Cardiac septum (tissue), 1 donor: ENCODE measurements around the gene HELZ. TPM values are rescaled to one million over a fixed set of nuclear protein-coding genes. Genes with fewer than 3 reads are reported as not detected.

Source experiments
- DNase-seq: peaks from one replicate; pipeline ENCODE4 v3.0.0-alpha.2; 2020; ENCODE audit warnings: low spot score
- intact Hi-C: fragments of 100-400 bp; cut with DNase I; formaldehyde crosslinking; loops from one replicate; pipeline ENCODE4 v1.14.0; 2022
- total RNA-seq: library from RNA; stranded (reverse); fragmentation: NEBNext Ultra II Directional; extraction: Animal tissue kit (Norgen Biotek cat#: 25700); gene quantifications from one replicate; pipeline ENCODE4 v1.2.1, GENCODE V29; 2021
- donor health status: DM: no; HTN: no; CAD: no.

The HELZ gene
- total RNA-seq, 1 donor from 2014 or later, result 42.6 TPM

- intact Hi-C loops, result no loop called here
- DNase-seq, result no peak
These were observed 175.3 kb downstream of the HELZ start for GRCh38 chr17:67069603-67070136.

DNA sequence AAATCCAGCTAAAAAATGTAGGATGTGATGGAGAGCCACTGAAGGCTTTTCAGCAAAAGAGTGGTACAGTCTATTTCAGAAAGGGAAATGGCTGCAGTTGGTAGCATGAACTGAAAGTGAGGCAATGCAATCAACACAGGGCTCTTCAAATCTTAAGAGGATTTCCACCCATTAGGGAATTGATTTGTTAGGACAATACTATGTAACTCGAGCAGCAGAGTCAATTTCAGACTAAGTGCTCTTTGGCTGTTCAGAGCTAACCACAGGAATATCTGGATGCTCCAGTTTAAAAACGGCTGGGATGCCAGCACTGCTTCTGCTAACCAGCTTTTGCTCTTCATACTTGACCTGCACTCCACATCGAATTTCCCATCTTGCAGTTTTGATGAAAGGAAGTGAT, 176.0 kb downstream of the HELZ start:
- intact Hi-C loops, result no loop called here
- no peak for DNase-seq

DNA sequence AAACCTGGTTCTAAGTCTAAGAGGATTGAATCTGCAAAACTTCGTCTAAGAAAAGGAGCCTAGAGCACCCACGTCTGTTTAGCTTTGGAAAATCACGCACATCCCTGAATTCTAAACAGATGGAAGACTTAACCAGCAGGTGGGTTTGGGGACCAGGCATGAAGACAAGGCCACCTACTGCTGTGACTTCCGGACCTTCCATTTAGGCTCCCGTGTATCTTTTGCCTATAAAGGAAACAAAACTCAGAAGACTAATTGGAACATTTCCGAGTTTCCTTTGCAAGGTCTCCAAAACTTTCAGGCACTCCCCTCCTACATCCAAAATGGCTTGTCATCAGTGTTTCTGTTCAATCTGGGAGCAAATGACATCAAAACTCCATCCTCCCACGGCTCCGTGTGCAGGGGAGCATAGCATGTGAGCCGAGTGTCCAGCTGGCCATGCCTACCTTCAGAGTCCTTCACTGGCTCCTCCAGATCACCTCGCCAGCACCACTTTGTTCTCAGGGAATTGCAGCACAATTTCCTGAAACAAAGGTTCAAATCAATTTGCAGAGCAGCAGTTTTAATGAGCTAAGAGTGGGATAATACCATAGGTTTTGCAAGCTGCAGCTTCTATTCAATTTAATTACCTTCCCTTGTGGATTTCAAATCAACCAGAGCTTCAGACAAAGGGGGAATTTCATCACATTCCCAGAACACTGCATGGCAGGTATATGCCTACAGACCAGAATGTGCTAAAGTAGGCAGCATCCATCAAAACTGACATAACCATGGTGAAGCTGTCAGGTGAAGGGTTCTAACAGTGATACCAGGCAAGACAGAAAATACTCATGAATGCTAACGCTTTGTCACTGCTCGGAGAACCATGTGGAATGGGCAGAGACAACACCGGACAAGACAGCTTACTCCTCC, 177.2 kb downstream of the HELZ start:
- intact Hi-C loops, result no loop called here
- DNase-seq, result no peak

DNA sequence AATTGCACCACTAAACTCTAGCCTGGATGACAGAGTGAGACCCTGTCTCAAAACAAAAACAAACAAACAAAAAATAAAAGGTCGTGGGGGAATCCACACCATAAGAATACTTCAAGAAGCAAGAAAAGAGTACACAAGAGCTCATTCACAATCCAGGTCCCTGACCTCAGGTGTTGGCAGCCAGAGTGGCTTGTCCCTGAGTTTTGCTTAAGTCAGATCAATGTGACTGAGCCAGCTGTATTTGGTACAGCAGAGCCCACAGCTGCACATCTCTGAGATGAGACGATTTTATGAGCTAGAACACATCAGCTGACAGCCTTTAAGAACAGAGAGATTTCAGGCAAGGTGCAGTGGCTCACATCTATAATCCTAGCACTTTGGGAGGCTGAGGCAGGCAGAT, 178.3 kb downstream of the HELZ start:
- intact Hi-C loops, result no loop called here
- no peak for DNase-seq

DNA sequence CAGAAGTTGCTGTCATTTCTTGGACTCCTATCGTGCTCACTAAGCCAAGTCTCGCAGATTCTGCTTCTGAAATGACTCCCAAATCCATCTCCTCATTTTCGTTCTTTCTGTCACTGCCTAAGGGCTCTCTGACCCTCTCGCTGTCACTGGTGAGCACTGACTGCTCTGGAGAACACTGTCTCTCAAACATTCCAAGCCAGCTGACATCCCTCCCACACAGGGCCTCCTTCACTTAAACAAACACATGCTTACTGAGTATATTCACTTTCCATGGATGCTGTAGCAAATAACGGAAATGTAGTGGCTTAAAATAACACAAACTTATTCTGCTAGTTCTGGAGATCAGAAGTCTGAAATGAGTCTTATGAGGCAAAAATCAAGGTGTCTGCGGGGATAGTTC, 181.9 kb downstream of the HELZ start:
- no peak for DNase-seq
- intact Hi-C loops, result no loop called here

- peak; percentile 35 for DNase-seq
These were observed 185.6 kb downstream of the HELZ start for GRCh38 chr17:67059372-67059771.

GRCh38 chr17:67058036-67058435, 187.0 kb downstream of the HELZ start:
- DNase-seq, result no peak
- intact Hi-C loops, result loop anchor here (10.0 kb wide), 1 partner anchor 83 kb away; no protein-coding TSS in a partner anchor

More at GRCh38 chr17:67059372-67059771, 185.6 kb downstream of the HELZ start:
- intact Hi-C loops, result loop anchor here (10.0 kb wide), 1 partner anchor 85 kb away; no protein-coding TSS in a partner anchor

DNA sequence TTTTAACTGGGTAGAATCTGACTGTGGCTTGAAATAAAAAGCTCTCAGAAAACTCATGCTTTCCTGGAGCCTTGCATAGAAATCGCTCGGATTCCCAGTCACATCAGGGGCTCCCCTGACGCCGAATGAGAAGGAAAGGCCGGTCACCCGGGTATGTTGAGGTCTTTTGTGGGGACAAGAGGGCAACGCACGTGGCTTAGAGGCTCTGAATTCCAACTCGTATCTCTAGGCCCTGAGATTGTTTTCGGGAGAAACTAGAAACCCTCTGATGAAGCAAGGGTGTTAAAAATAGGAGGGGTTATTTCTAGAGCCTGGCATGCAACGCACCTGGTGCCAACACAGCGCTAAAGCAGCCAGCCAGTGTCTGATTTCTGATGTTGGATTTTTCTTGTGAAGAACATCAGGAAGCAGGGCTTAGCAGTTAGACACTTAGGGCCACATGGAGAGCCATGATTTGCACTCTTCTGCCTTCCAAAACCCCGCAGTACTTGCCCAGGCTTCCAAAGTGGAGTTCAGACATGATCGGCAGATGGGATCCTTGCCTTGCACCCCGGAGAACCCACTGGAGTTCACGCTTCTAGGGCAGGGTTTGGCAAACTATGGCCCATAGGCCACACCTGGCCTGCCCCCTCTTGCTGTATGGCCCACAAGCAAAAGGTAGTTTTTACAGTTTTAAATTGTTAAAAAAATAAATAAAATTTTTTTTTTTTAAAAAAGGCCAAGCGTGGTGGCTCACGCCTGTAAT, 188.1 kb downstream of the HELZ start:
- peak; percentile 69 for DNase-seq
- intact Hi-C loops, result loop anchor here (10.0 kb wide), 1 partner anchor 82 kb away; no protein-coding TSS in a partner anchor

GRCh38 chr17:67055811-67056745, 188.9 kb downstream of the HELZ start:
- intact Hi-C loops, result loop anchor here (10.0 kb wide), 1 partner anchor 81 kb away; no protein-coding TSS in a partner anchor
- peak; percentile 24 for DNase-seq

- peak; percentile 43 for DNase-seq
- intact Hi-C loops, result loop anchor here (10.0 kb wide), 1 partner anchor 80 kb away; no protein-coding TSS in a partner anchor
These were observed 190.0 kb downstream of the HELZ start for GRCh38 chr17:67055041-67055443.

- no peak for DNase-seq
- intact Hi-C loops, result loop anchor here (10.0 kb wide), 1 partner anchor 80 kb away; no protein-coding TSS in a partner anchor
These were observed 190.4 kb downstream of the HELZ start for GRCh38 chr17:67054608-67055007.

- intact Hi-C loops, result loop anchor here (10.0 kb wide), 1 partner anchor 79 kb away; no protein-coding TSS in a partner anchor
- peak; percentile 59 for DNase-seq
These were observed 190.9 kb downstream of the HELZ start for GRCh38 chr17:67054011-67054591.

GRCh38 chr17:67053438-67054000, 191.5 kb downstream of the HELZ start:
- intact Hi-C loops, result loop anchor here (10.0 kb wide), 1 partner anchor 79 kb away; no protein-coding TSS in a partner anchor
- peak; percentile 63 for DNase-seq

GRCh38 chr17:67052720-67053437, 192.1 kb downstream of the HELZ start:
- peak; percentile 27 for DNase-seq

DNA sequence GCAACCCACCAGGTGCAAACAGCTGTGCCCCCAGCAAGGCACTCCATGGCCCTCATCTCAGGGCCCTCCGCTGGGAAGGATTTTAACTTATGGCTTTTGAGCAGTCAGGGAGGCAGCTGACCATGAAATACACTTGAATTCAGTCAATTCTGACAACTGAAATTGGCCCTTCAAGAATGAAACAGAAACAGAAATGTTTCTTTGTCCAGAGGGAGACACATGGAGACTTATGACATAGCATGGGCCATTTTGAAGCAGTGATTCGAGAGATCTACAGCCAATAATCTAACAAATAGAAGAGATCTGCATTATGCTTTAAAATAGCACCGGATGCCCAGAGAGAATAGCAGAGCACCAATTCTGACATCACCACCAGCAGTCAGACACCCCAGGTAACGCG, 193.2 kb downstream of the HELZ start:
- intact Hi-C loops, result loop anchor here (10.0 kb wide), 1 partner anchor 77 kb away; no protein-coding TSS in a partner anchor
- DNase-seq, result no peak

More at GRCh38 chr17:67052720-67053437, 192.1 kb downstream of the HELZ start:
- intact Hi-C loops, result loop anchor here (10.0 kb wide), 1 partner anchor 78 kb away; no protein-coding TSS in a partner anchor

GRCh38 chr17:67051155-67051538, 193.8 kb downstream of the HELZ start:
- intact Hi-C loops, result loop anchor here (10.0 kb wide), 1 partner anchor 76 kb away; no protein-coding TSS in a partner anchor

More at GRCh38 chr17:67051155-67051538, 193.8 kb downstream of the HELZ start:
- DNase-seq, result peak; percentile 71
